HepG2 (cell line): ENCODE results near the gene CLEC10A. TPM values are rescaled to one million over a fixed set of nuclear protein-coding genes. Genes with fewer than 3 reads are reported as not detected.

Experiments
- CCDC6 ChIP-seq: sonication (generic); formaldehyde crosslinking; IDR thresholded peaks from 2 replicates; pipeline ENCODE4 v1.8.1; 2022; ENCODE audit warnings: mild to moderate bottlenecking, missing genetic modification reagents, moderate library complexity
- DNMT1 ChIP-seq: sonication (generic); formaldehyde crosslinking; IDR thresholded peaks from 2 replicates; pipeline ENCODE4 v1.5.1; 2020; ENCODE audit warnings: mild to moderate bottlenecking, missing genetic modification reagents
- FOXP1 ChIP-seq, 2 experiments: fragments of 450-650 bp in 1 of 2; IDR thresholded peaks; 2 replicates each; pipeline ENCODE4 v1.6.1; 2017 to 2018; ENCODE audit warnings: antibody characterized with exemption in 1 of 2
- RORA ChIP-seq: sonication (generic); formaldehyde crosslinking; IDR thresholded peaks from 2 replicates; pipeline ENCODE4 v1.5.0; 2020; ENCODE audit warnings: mild to moderate bottlenecking, missing genetic modification reagents, moderate library complexity
- ZNF331 ChIP-seq: sonication (generic); formaldehyde crosslinking; IDR thresholded peaks from 2 replicates; pipeline ENCODE4 v1.4.0; 2020; ENCODE audit warnings: missing genetic modification reagents
- polyA plus RNA-seq, 8 experiments: library from polyadenylated mRNA; depleted of rRNA in 3 of 8; stranded (reverse) in 7 of 8; unstranded in 1 of 8; fragments of >200 nt; fragmentation: Illumina TruSeq in 4 of 8; extraction: Trizol in 4 of 8; gene quantifications; 2 replicates each; pipeline versions ENCODE4 v1.2.1 to v1.2.3, GENCODE V29; 2011 to 2016; ENCODE audit warnings: low read depth in 4 of 8, missing spikeins in 1 of 8, mixed read lengths in 1 of 8; ENCODE audit not compliant: insufficient read depth in 1 of 8
- total RNA-seq, 5 experiments: library from RNA; depleted of rRNA; stranded (reverse); fragments of >200 nt; fragmentation: Illumina TruSeq; extraction: Trizol; gene quantifications; 2 replicates each; pipeline ENCODE4 v1.2.3, GENCODE V29; 2016; ENCODE audit warnings: low read depth in 1 of 5
- TF ChIP-seq, protein P1 (sequence below): sonication (generic); formaldehyde crosslinking; IDR thresholded peaks from 2 replicates; pipeline ENCODE4 v1.4.0; 2020; ENCODE audit warnings: mild to moderate bottlenecking, low read depth, missing genetic modification reagents
- TF ChIP-seq, protein P2 (sequence below): sonication (generic); formaldehyde crosslinking; IDR thresholded peaks from 2 replicates; pipeline ENCODE4 v1.4.0; 2020; ENCODE audit warnings: missing genetic modification reagents, borderline replicate concordance
- TF ChIP-seq, protein P3 (sequence below): sonication (generic); formaldehyde crosslinking; IDR thresholded peaks from 2 replicates; pipeline ENCODE4 v1.4.0; 2020; ENCODE audit warnings: missing genetic modification reagents, mild to moderate bottlenecking, borderline replicate concordance
- TF ChIP-seq, protein P4 (sequence below): sonication (generic); formaldehyde crosslinking; conservative IDR thresholded peaks from 2 replicates; pipeline ENCODE4 v1.8.0; 2022; ENCODE audit warnings: low read depth, missing genetic modification reagents
- TF ChIP-seq, protein P5 (sequence below): sonication (generic); formaldehyde crosslinking; IDR thresholded peaks from 2 replicates; pipeline ENCODE4 v1.8.0; 2022; ENCODE audit warnings: low read depth, missing genetic modification reagents
- TF ChIP-seq, protein P6 (sequence below): sonication (generic); formaldehyde crosslinking; IDR thresholded peaks from 2 replicates; pipeline ENCODE4 v1.5.0; 2020; ENCODE audit warnings: missing genetic modification reagents, mild to moderate bottlenecking, borderline replicate concordance
- TF ChIP-seq, protein P7 (sequence below): sonication (generic); formaldehyde crosslinking; IDR thresholded peaks from 2 replicates; pipeline ENCODE4 v1.4.0; 2020; ENCODE audit warnings: missing genetic modification reagents, mild to moderate bottlenecking, borderline replicate concordance

CLEC10A gene
- total and polyA plus RNA-seq, 2 of the 13 experiments (the other 11 are each of a cell fraction or from before 2014, with no cell fraction given), result 0.33 TPM; not detected in 1

DNA sequence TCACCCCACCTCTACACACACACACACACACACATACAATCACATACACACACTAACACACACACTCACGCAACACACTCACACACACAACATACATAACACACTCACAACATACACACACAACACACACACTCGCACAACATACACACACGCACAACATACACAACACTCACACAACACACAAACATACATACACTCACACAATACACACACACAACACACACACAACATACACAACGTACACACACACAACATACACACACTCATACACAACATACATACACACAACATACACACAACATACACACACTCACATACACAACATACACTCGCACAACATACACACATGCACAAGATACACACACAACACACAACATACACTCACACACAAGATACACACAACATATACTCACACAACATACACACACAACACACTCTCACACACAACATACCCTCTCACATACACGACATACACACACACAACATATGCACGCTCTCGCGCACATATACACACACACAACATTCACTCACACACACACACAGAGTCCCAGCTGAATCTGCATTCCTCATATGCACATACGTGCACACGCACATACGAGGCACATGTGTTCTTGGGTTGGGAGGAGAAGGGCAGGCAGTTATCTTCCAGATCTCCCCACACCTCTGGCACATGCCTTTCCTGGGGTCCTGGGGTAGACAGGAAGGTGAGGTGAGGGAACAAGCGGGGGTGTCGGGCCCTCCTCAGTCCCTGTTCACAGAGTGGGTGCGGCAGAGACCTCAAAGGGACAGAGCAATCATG is 33.4 kb upstream of the CLEC10A start (continued):
- TF ChIP-seq, protein P1, sequence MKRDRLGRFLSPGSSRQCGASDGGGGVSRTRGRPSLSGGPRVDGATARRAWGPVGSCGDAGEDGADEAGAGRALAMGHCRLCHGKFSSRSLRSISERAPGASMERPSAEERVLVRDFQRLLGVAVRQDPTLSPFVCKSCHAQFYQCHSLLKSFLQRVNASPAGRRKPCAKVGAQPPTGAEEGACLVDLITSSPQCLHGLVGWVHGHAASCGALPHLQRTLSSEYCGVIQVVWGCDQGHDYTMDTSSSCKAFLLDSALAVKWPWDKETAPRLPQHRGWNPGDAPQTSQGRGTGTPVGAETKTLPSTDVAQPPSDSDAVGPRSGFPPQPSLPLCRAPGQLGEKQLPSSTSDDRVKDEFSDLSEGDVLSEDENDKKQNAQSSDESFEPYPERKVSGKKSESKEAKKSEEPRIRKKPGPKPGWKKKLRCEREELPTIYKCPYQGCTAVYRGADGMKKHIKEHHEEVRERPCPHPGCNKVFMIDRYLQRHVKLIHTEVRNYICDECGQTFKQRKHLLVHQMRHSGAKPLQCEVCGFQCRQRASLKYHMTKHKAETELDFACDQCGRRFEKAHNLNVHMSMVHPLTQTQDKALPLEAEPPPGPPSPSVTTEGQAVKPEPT, result no peak
- TF ChIP-seq, protein P2, sequence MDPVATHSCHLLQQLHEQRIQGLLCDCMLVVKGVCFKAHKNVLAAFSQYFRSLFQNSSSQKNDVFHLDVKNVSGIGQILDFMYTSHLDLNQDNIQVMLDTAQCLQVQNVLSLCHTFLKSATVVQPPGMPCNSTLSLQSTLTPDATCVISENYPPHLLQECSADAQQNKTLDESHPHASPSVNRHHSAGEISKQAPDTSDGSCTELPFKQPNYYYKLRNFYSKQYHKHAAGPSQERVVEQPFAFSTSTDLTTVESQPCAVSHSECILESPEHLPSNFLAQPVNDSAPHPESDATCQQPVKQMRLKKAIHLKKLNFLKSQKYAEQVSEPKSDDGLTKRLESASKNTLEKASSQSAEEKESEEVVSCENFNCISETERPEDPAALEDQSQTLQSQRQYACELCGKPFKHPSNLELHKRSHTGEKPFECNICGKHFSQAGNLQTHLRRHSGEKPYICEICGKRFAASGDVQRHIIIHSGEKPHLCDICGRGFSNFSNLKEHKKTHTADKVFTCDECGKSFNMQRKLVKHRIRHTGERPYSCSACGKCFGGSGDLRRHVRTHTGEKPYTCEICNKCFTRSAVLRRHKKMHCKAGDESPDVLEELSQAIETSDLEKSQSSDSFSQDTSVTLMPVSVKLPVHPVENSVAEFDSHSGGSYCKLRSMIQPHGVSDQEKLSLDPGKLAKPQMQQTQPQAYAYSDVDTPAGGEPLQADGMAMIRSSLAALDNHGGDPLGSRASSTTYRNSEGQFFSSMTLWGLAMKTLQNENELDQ (CRISPR knock-in tag), result no peak
- TF ChIP-seq, protein P3, sequence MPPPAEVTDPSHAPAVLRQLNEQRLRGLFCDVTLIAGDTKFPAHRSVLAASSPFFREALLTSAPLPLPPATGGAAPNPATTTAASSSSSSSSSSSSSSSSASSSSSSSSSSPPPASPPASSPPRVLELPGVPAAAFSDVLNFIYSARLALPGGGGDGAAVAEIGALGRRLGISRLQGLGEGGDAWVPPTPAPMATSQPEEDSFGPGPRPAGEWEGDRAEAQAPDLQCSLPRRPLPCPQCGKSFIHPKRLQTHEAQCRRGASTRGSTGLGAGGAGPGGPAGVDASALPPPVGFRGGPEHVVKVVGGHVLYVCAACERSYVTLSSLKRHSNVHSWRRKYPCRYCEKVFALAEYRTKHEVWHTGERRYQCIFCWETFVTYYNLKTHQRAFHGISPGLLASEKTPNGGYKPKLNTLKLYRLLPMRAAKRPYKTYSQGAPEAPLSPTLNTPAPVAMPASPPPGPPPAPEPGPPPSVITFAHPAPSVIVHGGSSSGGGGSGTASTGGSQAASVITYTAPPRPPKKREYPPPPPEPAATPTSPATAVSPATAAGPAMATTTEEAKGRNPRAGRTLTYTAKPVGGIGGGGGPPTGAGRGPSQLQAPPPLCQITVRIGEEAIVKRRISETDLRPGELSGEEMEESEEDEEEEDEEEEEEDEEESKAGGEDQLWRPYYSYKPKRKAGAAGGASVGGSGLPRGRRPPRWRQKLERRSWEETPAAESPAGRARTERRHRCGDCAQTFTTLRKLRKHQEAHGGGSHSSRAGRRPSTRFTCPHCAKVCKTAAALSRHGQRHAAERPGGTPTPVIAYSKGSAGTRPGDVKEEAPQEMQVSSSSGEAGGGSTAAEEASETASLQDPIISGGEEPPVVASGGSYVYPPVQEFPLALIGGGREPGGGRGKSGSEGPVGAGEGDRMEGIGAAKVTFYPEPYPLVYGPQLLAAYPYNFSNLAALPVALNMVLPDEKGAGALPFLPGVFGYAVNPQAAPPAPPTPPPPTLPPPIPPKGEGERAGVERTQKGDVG (CRISPR knock-in tag), result no peak
- TF ChIP-seq, protein P4, sequence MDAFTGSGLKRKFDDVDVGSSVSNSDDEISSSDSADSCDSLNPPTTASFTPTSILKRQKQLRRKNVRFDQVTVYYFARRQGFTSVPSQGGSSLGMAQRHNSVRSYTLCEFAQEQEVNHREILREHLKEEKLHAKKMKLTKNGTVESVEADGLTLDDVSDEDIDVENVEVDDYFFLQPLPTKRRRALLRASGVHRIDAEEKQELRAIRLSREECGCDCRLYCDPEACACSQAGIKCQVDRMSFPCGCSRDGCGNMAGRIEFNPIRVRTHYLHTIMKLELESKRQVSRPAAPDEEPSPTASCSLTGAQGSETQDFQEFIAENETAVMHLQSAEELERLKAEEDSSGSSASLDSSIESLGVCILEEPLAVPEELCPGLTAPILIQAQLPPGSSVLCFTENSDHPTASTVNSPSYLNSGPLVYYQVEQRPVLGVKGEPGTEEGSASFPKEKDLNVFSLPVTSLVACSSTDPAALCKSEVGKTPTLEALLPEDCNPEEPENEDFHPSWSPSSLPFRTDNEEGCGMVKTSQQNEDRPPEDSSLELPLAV (CRISPR knock-in tag), result peak; percentile 78
- TF ChIP-seq CCDC6 (CRISPR knock-in tag) (no peak; the same call in 1 of the 2 replicates), FOXP1 (IDR thresholded peaks at IDR 0.05) (peak; percentile 77; the same call in 1 of the 2 replicates), FOXP1 (CRISPR knock-in tag; IDR thresholded peaks at IDR 0.05) (no peak), ZNF331 (CRISPR knock-in tag) (no peak), DNMT1 (CRISPR knock-in tag) (peak; percentile 78; the same call in 1 of the 2 replicates), RORA (CRISPR knock-in tag) (no peak)
- TF ChIP-seq, protein P5, sequence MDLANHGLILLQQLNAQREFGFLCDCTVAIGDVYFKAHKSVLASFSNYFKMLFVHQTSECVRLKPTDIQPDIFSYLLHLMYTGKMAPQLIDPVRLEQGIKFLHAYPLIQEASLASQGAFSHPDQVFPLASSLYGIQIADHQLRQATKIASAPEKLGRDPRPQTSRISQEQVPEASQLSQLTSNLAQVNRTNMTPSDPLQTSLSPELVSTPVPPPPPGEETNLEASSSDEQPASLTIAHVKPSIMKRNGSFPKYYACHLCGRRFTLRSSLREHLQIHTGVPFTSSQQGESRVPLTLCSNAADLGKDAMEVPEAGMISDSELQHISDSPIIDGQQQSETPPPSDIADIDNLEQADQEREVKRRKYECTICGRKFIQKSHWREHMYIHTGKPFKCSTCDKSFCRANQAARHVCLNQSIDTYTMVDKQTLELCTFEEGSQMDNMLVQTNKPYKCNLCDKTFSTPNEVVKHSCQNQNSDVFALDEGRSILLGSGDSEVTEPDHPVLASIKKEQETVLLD, result peak; percentile 55; the same call in 1 of the 2 replicates
- TF ChIP-seq, protein P6, sequence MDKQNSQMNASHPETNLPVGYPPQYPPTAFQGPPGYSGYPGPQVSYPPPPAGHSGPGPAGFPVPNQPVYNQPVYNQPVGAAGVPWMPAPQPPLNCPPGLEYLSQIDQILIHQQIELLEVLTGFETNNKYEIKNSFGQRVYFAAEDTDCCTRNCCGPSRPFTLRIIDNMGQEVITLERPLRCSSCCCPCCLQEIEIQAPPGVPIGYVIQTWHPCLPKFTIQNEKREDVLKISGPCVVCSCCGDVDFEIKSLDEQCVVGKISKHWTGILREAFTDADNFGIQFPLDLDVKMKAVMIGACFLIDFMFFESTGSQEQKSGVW (CRISPR knock-in tag), result no peak
- TF ChIP-seq, protein P7, sequence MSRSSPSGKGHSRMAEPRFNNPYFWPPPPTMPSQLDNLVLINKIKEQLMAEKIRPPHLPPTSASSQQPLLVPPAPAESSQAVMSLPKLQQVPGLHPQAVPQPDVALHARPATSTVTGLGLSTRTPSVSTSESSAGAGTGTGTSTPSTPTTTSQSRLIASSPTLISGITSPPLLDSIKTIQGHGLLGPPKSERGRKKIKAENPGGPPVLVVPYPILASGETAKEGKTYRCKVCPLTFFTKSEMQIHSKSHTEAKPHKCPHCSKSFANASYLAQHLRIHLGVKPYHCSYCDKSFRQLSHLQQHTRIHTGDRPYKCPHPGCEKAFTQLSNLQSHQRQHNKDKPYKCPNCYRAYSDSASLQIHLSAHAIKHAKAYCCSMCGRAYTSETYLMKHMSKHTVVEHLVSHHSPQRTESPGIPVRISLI (CRISPR knock-in tag), result no peak
